HG02588 (cell line): ENCODE data around the gene KIAA0513.
"Not testable (repeated sequence)": the region's sequence is repeated elsewhere in the genome, so short reads cannot be mapped to it uniquely, and the experiment has no call there.

ENCODE experiments used
- ATAC-seq: cut with Tn5 transposase; IDR thresholded peaks from one replicate; pipeline ENCODE4 v1.9.1; 2021; ENCODE audit warnings: mild to moderate bottlenecking, moderate library complexity; ENCODE audit not compliant: unreplicated experiment

KIAA0513 gene

DNA sequence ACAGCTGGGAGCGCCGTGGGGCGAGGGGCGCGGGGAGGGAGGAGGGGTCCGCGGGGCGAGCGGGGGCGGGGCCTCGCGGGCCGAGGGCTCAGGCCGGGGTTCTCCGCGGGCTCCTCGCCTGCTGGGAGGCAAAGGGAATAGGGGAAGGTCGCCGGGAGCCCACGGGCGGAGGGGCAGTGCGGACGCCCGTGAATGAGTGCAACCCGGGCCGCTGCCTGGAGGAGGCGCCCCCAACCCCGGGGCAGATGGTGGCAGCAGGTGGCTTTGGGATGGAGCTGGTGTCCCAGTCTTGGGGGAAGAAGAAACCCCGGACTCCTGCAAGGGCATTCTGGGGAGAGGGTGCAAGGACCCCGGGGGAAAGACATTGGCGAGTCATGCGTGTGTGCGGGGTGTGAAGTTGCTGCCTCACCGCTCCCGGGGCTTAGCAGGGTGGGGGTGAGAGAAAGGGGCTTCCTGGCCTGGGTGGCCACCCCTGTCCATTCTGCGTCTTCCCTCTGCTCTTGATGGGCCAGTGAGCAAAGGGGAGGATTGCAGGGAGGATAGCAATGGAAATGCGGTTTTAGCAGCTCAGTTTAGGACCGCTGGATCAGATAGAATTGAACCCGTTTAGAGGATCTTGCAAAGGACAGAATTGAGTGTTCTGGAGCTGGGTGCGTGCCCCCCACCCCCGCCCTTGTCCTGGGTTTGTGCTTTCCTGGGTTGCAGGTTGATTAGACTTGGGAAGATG is 526 bp downstream of the KIAA0513 start:
- peak; percentile 9 for ATAC-seq

DNA sequence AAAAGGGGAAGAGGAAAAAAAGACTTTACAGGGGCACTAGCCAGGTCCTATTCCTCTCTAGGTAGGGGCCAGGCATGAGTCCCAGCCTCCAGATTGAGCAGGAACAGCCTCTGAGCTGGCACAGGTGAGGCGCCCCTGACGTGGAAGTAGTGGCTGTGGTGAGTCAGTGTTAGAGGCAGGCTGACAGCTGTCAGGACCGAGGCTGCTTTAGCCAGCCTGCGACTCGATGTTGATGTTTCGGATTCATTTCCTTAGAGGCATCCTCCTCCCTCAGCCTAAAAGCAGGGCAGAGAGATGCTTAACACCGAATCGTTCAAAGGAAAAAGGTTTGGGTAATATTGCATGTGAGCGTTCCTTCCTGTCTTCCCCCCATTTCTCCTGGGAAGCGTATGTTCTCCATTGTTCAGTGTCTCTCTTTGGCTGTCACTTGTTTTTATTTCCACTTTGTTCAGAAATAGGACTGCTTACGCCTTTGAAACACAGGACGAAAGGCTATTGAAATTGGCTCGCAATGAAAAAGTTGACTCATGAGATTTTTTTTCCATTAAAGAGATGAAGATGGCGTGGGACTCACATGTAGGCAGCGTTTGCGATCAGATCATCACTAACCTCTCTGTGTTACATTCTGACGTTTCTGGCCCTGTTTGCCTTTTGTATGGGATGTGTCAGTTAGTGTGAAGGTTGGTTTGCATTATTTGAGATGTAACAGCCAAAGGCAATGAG is 1.3 kb downstream of the KIAA0513 start:
- no peak for ATAC-seq

DNA sequence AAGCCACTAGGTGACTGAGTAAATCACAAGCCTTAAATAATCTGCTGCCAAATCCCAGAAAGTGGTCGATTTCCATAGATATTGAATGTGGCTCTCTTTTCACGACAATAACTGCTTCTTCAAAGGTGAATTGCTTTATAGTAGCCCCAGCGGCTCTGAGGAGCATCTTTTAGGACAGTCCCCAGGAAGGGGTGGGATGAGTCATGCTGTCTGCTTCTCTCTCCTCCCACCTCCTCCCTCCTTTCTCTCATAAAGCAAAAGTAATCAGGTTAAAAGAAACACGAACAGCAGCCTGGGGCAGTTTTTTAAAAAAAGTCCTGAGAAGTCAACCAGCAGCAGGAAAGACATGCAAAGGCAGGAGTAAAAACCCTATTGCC is 1.8 kb downstream of the KIAA0513 start:
- ATAC-seq = no peak

DNA sequence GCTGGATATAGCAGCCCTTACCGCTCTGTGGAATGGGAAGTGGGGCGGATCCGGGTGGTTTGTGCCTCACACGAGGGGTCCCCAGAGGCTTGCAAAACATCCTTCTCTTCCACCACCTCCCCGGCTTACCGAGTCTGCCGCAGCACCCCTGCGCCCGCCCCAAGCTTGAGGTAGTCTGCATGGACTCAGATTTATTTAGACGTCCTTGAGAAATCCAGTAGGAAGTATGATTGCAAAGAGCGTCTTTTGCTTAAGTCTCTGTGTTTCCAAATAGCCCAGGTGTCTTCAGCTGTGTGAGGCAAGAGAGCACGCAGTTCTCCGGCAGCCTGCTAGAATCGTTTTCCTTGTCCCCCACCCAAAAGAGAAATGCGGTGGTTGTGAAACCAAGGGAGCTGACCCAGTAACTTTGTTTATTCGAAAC is 2.4 kb downstream of the KIAA0513 start:
- no peak for ATAC-seq

DNA sequence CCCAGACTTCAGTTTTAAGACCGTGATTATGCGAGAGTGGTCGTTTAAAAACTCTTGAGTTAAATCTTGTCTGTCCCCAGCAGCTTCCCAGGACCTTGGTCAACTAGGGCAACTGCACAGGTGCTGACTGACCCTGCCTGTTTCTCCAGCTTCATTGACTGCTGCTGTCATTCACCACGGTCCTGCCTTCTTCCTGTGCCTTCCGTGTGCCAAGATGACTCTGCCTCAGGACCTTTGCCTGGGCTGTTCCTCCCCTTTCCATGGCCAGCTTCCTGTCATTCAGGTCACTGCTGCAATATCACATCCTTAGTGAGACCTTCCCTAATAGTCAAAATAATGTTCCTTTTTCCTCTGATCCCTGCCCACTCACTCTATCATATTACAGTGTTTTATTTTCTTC is 3.9 kb downstream of the KIAA0513 start:
- ATAC-seq = no peak

DNA sequence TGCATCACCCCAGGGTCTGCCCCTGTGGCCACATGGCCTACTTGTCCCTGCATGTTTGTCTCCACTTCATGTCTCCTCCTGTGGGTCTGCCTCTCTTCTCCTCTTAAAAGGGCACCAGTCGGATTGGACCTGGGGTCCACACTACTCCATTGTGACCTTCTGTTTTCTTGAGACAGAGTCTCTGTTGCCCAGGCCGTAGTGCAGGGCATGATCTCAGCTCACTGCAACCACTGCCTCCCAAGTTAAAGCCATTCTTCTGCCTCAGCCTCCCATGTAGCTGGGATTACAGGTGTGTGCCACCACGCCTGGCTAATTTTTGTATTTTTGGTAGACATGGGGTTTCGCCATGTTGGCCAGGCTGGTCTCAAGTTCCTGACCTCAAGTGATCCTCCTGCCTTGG is 4.6 kb downstream of the KIAA0513 start:
- not testable (repeated sequence) for ATAC-seq

DNA sequence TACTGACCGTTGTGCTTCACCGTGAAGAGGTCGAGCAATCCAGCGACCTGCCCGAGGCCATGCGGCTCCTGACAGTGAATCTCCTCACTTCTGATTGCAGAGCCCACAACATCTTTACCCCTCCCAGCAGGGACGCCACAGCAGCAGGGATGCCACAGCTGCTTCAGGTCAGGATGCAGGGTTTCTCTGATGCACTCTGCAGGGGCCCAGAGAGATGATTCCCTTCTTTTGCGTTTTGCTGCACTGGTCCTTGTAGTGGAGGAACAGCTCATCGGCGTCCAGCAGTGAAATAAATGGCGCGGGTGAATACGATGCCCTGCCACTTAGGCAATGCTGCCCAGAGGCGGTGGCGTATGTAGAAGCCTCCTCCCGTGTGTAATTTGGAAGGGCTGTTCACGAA is 5.6 kb downstream of the KIAA0513 start:
- no peak for ATAC-seq

DNA sequence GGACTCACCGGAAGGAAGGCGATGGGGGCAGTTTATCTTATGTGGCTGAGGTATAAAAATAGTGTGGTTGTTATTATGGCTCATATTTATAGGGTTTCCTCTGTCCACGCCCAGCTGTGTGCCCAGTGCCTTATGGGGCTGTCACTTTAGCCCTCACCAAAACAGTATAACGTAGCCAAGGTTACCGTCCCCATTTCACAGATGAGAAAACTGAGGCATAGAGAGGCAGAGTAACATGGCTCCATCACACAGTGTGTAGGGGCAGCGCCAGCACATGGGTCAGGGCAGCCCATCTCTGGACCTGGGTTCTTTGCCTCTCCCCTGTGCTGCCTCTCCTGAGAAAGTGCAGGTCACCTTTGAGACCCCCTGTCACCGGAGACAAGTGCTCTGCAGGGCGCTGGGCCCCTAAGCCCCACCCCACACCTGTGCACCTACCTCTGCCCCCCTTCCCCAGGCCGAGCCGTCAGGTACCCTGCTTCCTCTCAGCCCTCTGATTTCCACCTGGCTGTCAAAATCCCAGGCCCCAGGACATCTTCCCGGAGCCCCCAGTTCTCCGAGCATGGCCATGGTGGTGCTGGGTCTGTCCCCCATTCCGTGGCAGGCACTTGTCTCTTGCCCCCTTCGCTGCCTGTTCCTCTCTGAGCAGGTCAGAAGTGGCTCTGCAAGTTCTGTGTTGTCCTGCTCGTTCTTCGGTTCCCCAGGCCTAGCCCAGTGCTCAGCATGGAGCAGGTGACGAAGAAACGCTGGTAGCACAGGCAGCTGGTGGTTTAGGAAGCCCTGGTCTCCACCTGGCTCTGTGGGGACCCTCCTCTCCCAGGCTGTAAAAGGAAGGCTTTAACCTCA is 7.2 kb downstream of the KIAA0513 start:
- ATAC-seq = no peak

DNA sequence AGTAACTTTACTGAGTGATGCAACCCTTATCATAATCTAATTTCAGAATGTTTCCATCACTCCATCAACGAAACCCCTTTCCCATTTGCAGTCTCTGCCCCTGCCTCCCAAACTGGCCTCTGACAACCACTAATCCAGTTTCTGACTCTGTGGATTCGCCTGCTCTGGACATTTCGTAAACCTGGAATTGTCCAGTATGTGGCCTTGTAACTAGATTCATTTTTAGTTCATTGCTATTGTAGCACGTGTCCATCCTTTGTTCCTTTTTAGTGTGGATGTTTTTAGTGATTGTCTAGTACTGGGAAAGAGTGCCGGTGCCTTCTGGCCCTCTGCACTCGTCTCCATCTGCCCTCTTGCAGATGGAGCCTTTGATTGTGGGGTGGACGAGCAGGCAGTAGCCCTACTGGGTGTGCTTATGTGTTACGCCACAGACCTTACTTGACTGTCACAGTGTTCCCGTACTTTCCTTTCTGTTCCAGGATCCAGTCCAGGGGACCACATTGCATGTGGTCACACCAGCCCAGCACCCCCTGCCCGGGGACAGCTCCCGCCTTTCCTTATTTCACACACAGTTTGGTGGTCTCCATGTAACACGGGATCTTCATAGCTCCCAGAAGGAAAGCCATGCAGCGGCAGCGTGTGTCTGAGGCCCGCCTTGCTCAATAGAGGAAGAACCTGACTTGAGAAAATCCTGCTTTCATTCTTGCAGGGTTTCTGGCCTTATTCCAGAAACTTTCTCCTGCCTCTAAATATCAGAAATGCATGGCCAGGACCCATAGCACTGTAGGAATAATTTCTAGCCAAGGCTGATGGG is 8.8 kb downstream of the KIAA0513 start:
- no peak for ATAC-seq

DNA sequence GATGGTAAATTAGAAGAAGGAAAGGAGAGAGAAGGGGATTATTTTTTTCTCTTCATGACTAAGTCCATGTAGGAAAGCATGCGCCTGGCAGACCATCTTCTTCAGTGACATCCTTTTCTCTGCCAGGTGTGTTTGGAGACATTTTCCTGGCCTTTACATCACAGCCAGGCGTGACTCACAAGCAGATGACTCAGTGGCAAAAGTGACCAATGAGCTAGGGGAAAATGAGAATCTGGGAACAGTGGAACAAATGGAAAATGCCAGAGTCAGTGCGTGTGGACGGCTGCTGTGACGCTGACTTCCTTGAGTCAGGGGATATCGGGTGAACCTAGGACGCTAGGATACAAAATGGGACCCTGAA is 9.4 kb downstream of the KIAA0513 start:
- ATAC-seq = no peak

DNA sequence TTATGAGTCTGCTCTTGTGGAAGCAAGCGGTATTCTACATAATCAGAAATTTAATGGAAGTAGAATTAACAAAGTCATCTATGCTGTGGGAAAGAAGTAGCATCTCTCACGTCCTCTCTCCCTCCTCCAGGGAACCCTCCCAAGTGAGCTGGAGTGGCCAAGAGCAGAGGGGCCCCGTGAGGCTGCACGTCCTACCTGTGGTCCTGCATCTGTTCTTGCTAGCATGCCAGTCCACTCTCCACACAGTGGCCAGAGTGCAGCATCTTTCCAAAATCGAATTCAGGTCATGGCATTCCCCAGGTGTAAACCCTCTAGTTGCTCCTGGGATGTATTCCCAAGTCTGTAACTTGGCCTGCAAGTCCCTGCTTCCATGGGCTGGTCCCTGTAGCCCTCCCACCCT is 10.1 kb downstream of the KIAA0513 start:
- no peak for ATAC-seq

DNA sequence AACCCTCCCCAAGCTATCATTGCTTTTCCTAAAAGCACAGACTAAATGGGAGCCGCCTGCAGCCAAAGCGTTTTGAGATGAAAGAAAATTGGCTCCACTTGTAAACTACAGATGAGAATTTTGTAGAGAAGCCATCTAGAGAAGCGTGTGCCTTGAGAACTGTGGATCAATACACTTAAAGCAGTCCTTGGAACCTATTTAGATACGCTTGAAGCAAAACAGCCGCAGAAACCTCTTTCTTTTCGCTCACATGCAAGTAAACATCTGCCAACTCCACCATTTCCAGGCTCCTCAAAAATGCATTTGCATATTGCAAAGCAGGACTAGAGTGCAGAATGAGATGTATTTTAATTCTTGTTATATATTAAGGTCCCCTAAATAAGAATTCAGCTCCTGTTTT is 13.1 kb downstream of the KIAA0513 start:
- ATAC-seq = no peak

DNA sequence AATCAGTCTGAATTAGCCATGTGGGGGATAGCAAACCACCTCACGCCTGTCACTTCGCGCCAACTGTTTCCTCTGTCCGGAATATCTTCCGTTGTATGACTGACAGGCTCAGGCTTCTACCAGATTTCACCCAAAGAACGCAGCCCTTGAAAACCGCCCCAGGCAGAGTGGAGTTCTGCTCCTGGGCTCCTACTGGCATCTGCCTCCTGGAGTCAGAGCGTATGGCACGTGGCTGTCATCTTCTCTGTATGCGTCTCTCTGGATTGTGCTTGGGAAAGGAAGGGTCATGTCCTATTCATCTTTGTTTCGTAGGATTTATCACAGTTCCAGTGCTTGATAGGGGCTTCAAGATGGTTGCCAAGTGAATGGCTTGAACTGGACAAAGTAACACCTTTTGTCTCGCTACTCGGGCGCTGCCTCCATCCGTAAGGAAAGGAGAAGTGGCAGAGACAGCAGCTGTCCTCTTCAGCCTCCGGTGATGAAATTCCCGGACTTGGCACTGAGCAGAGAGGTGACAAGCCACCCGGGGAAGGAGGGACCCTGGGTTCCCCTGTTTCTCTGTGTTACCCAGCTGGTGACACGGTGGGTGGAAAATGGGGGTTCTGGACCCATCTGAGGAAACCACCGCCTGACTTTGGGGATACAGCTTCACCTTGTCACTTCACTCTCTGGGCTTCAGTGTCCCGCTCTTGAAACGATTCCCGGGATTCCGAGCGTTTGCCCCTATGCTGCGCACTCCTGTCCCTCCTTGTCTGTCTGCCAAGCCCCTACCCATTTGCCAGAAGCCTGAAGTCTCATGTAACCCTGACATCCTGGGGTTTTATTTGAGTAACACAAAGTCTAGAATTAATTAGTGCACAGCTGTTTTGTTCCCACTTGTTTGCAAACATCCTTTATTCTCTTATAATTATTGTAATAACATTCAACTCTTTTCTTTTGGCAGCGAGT is 13.9 kb downstream of the KIAA0513 start:
- no peak for ATAC-seq

DNA sequence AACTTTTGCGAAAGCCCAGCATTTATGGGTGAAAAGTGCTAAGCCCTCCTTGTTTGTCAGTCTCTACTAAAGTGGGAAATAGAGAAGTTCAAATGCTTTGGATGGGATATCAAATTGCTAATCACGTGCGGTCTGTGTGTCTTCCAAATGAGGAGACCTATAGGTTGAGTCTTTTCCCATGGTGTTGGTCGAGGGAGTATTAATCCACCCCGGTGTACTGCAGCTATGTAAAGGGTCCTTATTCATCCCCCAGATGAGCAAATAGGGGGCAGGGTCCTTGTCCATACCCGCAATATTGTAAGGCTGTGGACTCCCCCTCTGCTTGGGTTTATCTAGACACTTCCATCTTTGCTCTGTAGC is 14.6 kb downstream of the KIAA0513 start:
- ATAC-seq = no peak

DNA sequence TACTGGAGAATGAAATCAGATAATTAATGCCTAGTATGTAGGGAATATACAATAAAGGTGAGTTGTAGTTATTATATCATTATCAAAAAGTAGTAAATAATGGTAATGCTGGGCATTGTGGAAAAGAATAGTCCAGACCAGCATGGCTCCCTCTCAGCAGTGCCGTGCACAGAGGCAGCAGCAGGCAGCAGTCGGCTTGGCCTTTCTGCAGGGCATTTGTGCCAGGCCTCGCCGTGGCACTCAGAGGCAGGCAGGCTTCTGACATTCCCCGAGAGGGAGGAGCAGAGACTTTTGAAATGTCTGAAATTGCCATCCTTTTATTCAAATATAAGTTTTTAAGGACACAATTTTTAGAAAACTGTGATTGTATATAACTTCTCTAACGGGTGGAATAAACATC is 15.0 kb downstream of the KIAA0513 start:
- ATAC-seq = no peak

DNA sequence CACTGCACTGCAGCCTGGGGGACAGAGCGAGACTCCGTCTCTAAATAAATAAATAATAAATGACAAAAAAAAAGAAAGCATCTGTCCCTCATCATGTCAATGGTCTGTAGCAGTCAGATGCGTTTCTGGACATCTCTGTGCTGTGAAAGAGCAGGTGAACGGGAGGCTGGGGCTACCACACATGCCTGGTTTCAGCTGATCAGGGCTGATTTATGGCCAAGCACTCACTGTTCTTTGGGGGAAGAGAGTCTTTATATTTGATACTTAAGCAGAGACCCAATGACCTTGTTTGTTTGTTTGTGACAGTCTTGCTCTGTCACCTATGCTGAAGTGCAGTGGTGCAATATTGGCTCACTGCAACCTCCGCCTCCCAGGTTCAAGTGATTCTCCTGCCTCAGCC is 17.5 kb downstream of the KIAA0513 start:
- no peak for ATAC-seq

DNA sequence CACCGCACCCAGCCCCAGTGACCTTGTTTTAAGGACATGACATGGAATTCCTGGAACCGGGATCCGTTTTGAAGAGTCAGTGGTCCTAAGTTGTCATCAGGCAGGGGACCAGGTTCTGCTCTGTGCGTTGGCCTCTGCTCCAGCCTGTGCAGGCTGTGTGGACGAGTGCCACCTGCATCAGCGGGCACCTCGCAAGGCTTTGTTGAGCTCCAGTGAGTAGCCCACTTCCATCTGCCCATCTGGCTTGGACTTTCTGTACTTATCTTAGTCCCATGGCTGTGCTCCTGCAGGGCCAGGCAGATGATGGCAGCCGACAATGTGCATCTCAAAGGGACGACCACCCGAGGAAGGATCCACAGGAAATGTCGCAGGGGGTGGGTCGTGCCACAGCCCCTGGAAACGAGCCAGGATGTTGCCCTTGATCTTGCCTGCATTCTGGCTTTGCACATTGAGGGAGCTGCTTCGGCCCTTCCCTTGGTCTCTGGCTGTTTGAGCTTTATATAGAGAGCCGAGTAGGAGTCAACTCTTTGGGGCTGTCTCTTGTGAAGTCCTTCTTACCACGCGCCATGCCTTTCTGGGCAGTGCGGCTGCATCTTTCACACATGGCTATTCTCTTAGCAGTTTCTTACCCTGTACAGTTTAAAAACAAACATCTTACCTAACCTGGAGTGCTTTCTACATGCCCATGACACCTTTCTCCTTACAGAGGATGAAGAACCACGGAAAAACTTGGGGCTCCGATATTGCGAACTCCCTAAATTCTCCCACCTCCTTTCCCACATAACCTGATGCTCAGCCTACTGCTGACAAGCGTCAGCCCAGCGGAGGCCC is 18.3 kb downstream of the KIAA0513 start:
- ATAC-seq = no peak

DNA sequence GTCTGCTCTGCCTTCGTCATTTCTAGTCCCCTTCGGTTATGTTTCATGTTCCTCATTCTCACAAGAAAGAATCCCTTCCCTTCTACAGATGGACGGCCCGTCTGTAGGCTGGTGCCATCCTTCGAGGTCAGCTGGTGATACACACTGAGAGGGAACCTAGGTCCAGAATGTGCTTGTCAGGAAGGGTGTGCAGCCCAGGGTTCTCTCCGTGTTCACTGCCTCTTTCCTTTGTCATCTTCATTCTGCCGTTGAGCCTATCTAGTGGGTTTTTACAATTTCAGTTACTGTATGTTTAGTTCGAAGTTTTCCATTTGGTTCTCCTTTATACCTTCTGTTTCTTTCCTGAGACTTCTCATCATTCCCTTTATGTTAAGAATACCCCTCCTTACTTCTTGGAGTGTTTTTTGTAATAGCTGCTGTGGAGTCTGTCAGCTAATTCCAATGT is 18.9 kb downstream of the KIAA0513 start:
- no peak for ATAC-seq
